Activated naive CD8-positive, alpha-beta T cell treated with anti-CD3 and anti-CD28 coated beads, Interleukin-2, amount 50 U/mL, for 24 hours (primary cell): ENCODE results near the gene PDRG1.
A peak's percentile ranks its signal among the peaks of the same experiment; 100 is the strongest.

ENCODE experiments used
- ATAC-seq: fragments of 150-1000 bp; cut with Tn5 transposase; one replicate; pipeline ENCODE4 v1.10.0; 2021
- DNase-seq: peaks from one replicate; pipeline ENCODE4 v3.0.0; 2021
- H3K27ac Mint-ChIP-seq: one replicate; pipeline ENCODE4 v1.8.0; 2021; ENCODE audit warnings: mild to moderate bottlenecking, mixed read lengths
- H3K27me3 Mint-ChIP-seq: one replicate; pipeline ENCODE4 v1.8.0; 2021; ENCODE audit warnings: mixed read lengths
- H3K36me3 Mint-ChIP-seq: one replicate; pipeline ENCODE4 v1.8.0; 2021; ENCODE audit warnings: low read depth, mixed read lengths
- H3K4me1 Mint-ChIP-seq: one replicate; pipeline ENCODE4 v1.8.0; 2021; ENCODE audit warnings: mixed read lengths
- H3K4me3 Mint-ChIP-seq: one replicate; pipeline ENCODE4 v1.8.0; 2021; ENCODE audit warnings: mild to moderate bottlenecking, moderate library complexity, mixed read lengths
- H3K9me3 Mint-ChIP-seq: one replicate; pipeline ENCODE4 v1.8.0; 2021; ENCODE audit warnings: mixed read lengths

The PDRG1 gene

DNA sequence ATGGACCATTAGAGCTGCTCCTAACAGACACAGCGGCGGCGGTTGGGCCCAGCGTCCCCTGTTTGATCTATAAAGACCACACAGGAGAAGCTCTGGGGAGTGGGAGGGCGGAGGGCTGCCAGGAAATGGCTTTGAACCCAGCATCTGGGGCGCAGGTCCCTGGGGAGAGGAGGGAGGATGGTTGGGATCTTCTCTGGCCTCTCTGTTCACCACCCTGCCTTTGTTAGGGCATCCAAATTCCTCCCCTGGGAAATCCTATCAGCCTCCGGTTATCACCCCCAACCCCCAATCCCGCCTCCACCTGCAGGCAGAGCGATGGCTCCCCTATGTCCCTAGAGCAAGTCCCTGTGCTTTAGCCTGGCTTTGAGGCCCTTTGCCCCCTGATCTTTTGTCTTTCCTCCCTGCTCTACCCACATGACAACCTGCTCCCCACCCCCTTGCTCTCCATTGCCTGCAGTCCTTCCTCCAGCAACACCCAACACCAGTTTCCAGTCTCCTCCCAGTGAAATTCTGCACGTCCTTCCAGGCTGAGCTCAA lies 23.2 kb upstream of the PDRG1 start:
- Mint-ChIP-seq H3K27me3 (peaks cover 26% of the 10 kb centered on the region), H3K36me3 (no peaks in the 10 kb centered on the region), H3K27ac (no peak overlapping the region), H3K4me3 (no peak overlapping the region), H3K4me1 (no peaks in the 10 kb centered on the region), H3K9me3 (no peaks in the 10 kb centered on the region)
- ATAC-seq (no peak), DNase-seq (no peak)

- ATAC-seq (no peak), DNase-seq (no peak)
- H3K36me3 Mint-ChIP-seq = no peaks in the 10 kb centered on the region
- H3K4me1 Mint-ChIP-seq = no peaks in the 10 kb centered on the region
- H3K4me3 Mint-ChIP-seq = no peak overlapping the region
- H3K9me3 Mint-ChIP-seq = no peaks in the 10 kb centered on the region
- no peak overlapping the region for H3K27ac Mint-ChIP-seq
- H3K27me3 Mint-ChIP-seq = peaks cover 31% of the 10 kb centered on the region
These were observed 22.4 kb upstream of the PDRG1 start for GRCh38 chr20:31974296-31974695.

DNA sequence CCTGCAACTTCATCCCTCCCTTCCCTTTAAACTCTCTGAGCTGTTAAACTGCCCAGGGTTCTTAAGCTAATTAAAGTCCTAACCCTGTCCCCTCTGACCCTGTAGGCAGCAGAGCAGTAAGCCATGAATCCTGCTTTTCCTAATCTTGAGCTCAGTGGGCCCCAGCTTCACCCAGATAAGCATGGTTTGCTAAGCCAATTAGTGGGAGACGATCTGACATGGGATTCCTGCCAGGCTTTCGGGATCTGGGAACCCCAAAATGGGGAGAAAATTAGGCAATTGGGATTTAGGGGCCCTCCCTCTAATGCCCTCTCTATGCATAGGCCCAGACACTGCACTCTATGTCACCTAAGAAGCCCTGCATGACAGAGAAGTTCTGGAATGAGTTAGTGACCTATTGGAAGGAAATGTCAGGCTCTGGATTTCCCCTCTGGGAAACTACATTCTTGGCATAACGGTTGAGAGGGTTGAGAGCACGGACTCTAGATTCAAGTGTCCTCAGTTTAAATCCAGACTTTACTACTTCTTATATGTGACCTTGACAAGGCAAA lies 20.7 kb upstream of the PDRG1 start:
- Mint-ChIP-seq H3K9me3 (no peaks in the 10 kb centered on the region), H3K4me3 (no peak overlapping the region), H3K27me3 (peaks cover 37% of the 10 kb centered on the region), H3K27ac (no peak overlapping the region), H3K36me3 (no peaks in the 10 kb centered on the region), H3K4me1 (peaks cover 2% of the 10 kb centered on the region)
- ATAC-seq (no peak), DNase-seq (no peak)

GRCh38 chr20:31969991-31970390 lies 18.1 kb upstream of the PDRG1 start:
- Mint-ChIP-seq H3K4me1 (peaks cover 5% of the 10 kb centered on the region), H3K27ac (no peak overlapping the region), H3K9me3 (no peaks in the 10 kb centered on the region), H3K36me3 (no peaks in the 10 kb centered on the region), H3K27me3 (peaks cover 51% of the 10 kb centered on the region), H3K4me3 (no peak overlapping the region)
- ATAC-seq = no peak
- no peak for DNase-seq

DNA sequence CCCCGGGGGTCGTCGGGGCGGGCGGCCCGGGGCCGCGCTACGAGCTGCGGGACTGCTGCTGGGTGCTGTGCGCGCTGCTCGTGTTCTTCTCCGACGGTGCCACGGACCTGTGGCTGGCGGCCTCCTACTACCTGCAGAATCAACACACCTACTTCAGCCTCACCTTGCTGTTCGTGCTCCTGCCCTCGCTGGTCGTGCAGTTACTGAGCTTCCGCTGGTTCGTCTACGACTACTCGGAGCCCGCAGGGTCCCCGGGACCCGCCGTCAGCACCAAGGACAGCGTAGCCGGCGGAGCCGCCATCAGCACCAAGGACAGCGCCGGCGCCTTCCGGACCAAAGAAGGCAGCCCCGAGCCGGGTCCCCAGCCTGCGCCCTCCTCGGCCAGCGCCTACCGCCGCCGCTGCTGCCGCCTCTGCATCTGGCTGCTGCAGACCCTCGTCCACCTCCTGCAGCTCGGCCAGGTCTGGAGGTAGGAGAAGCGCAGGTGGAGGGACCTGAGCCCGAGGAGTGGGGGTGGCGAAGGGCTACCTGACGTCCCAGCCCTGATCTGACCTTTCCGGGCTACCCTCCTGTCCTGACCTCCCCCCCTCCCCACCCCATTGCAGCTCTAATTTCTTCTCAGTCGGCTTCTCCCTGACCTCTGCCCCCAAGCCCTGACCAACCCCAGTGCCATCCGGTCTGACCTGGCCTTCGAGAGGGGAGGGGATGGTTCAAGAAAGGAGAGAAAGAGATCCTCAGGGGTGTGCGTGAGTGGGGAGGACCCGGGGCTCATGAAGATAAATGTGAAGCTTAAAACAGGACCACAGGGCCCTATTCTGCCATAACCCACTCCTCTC lies 16.7 kb upstream of the PDRG1 start:
- Mint-ChIP-seq H3K4me1 (peaks cover 5% of the 10 kb centered on the region), H3K36me3 (no peaks in the 10 kb centered on the region), H3K4me3 (peak overlapping the region; percentile 83), H3K27me3 (peaks cover 48% of the 10 kb centered on the region), H3K9me3 (no peaks in the 10 kb centered on the region), H3K27ac (no peak overlapping the region)
- ATAC-seq (peak; percentile 80), DNase-seq (peak; percentile 86)

GRCh38 chr20:31967830-31968249 lies 16.0 kb upstream of the PDRG1 start, which contains the start of gene XKR7:
Gene XKR7 (plus strand): TSS chr20:31968151. CDS start chr20:31968176, 25 bp downstream.
- Mint-ChIP-seq H3K27ac (no peak within 1 kb of the TSS), H3K27me3 (peaks cover 46% of the 10 kb centered on the region)
- DNase-seq = peak; percentile 14

GRCh38 chr20:31966991-31967655 lies 15.3 kb upstream of the PDRG1 start:
- Mint-ChIP-seq H3K9me3 (no peaks in the 10 kb centered on the region), H3K4me3 (peak overlapping the region; percentile 25), H3K36me3 (no peaks in the 10 kb centered on the region), H3K27me3 (peaks cover 45% of the 10 kb centered on the region), H3K4me1 (peaks cover 5% of the 10 kb centered on the region), H3K27ac (no peak overlapping the region)
- ATAC-seq = no peak
- DNase-seq = no peak

More at GRCh38 chr20:31967830-31968249, 16.0 kb upstream of the PDRG1 start, which contains the start of gene XKR7:
- H3K4me1 Mint-ChIP-seq = peaks cover 5% of the 10 kb centered on the region
- H3K36me3 Mint-ChIP-seq = no peaks in the 10 kb centered on the region
- no peak for ATAC-seq
- peak within 1 kb of the TSS; percentile 83 for H3K4me3 Mint-ChIP-seq
- H3K9me3 Mint-ChIP-seq = no peaks in the 10 kb centered on the region

- H3K27ac Mint-ChIP-seq = no peak overlapping the region
- peaks cover 36% of the 10 kb centered on the region for H3K27me3 Mint-ChIP-seq
- no peak for ATAC-seq
- H3K9me3 Mint-ChIP-seq = no peaks in the 10 kb centered on the region
- H3K4me3 Mint-ChIP-seq = no peak overlapping the region
- DNase-seq = no peak
- peaks cover 5% of the 10 kb centered on the region for H3K4me1 Mint-ChIP-seq
- no peaks in the 10 kb centered on the region for H3K36me3 Mint-ChIP-seq
These were observed 12.0 kb upstream of the PDRG1 start for GRCh38 chr20:31963889-31964288.

DNA sequence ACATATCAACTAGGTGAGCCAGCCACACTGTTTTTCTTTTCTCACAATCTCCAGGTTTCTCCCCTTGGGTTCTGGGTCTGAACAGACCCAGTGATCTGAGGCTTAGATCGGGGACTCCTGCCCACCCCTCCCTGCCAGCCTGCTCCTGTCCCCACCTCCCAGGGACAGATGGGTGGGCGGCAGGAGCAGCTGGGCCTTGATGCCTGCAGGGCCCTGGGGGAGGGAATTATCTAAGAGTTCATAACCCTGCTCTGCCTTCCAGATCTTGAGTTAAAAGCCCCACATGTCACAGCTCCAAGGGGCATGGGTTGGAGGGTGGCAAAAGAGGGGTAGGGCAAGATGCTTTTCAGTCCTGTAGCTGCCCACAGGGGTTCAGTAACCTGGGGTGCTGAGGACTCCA lies 10.9 kb upstream of the PDRG1 start:
- Mint-ChIP-seq H3K9me3 (no peaks in the 10 kb centered on the region), H3K27ac (no peak overlapping the region), H3K36me3 (no peaks in the 10 kb centered on the region), H3K27me3 (peaks cover 36% of the 10 kb centered on the region), H3K4me1 (peaks cover 2% of the 10 kb centered on the region), H3K4me3 (no peak overlapping the region)
- DNase-seq = no peak
- ATAC-seq = no peak

- peaks cover under 1% of the 10 kb centered on the region for H3K36me3 Mint-ChIP-seq
- H3K27ac Mint-ChIP-seq = no peak overlapping the region
- peaks cover 5% of the 10 kb centered on the region for H3K4me1 Mint-ChIP-seq
- DNase-seq (no peak), ATAC-seq (no peak)
- no peaks in the 10 kb centered on the region for H3K9me3 Mint-ChIP-seq
- peaks cover 15% of the 10 kb centered on the region for H3K27me3 Mint-ChIP-seq
- no peak overlapping the region for H3K4me3 Mint-ChIP-seq
These were observed 5.0 kb upstream of the PDRG1 start for GRCh38 chr20:31956556-31957526.

DNA sequence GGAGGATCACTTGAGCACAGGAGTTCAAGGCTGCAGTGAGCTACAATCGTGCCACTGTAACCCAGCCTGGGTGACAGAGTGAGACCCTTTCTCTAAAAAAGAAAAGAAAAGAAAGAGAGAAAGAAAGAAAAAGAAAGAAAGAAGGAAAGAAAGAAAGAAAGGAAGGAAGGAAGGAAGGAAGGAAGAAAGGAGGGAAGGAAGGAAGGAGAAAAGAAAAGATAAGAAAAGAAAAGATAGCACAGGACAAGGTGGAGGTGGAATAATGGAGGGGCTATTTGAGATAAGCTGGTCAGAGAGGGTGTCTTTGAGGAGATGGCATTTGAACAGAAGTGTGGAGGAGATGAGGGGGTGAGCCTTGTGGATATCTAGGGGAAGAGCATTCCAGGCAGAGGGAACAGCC lies 2.7 kb upstream of the PDRG1 start:
- H3K4me1 Mint-ChIP-seq = peaks cover 27% of the 10 kb centered on the region
- ATAC-seq = no peak

DNA sequence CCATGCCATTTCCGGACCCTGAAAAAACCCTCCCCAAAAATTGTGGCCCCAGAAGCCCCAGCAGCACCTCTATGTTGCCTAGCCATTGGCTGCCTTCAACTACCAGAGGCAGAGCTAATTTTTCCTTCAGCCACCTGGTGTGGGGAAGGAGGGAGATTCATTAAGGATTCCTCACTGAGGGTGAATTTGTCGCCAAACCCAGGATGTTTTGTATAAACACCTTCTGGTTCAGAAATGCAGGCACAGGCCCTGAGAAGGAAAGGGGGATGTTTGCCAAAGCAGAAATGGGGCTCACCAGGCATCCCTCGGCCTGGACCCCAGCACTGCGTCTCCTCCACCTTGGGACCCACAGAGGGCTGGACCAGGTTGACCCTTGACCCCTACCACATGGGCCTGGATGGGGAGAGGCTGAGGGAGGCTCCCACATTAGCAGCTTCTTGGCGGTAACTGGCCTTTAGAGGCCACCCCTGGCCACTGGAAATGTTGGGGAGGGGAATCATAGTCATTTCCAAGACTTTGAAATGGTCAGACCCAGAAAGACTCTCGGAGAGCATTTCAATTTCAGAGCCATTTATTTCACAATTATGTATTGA lies 1.8 kb upstream of the PDRG1 start:
- DNase-seq = no peak
- peaks cover 32% of the 10 kb centered on the region for H3K4me1 Mint-ChIP-seq
- H3K9me3 Mint-ChIP-seq = no peaks in the 10 kb centered on the region
- peaks cover 5% of the 10 kb centered on the region for H3K27me3 Mint-ChIP-seq
- no peak overlapping the region for H3K27ac Mint-ChIP-seq
- no peak overlapping the region for H3K4me3 Mint-ChIP-seq
- H3K36me3 Mint-ChIP-seq = peaks cover 18% of the 10 kb centered on the region
- no peak for ATAC-seq

More for the DNA sequence above, 2.7 kb upstream of the PDRG1 start:
- H3K27ac Mint-ChIP-seq = no peak overlapping the region
- DNase-seq = no peak
- H3K27me3 Mint-ChIP-seq = peaks cover 9% of the 10 kb centered on the region
- peaks cover 13% of the 10 kb centered on the region for H3K36me3 Mint-ChIP-seq
- H3K9me3 Mint-ChIP-seq = no peaks in the 10 kb centered on the region
- no peak overlapping the region for H3K4me3 Mint-ChIP-seq

DNA sequence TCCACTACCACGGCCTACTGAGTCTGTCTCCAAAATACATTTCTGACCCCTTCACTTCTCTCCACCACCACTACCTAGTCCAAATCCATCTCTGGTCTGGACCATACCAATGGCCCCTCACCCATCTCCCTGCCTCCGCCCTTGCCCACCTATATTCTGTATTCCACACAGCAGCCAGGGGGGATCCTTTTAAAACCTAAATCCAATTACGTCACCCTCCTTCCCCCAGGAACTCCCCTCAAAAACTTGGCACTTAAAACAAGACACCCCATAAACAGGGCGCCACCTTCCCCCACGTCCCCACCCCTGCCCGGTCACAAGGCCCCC lies 680 bp downstream of the PDRG1 start:
- Mint-ChIP-seq H3K27ac (peak overlapping the region; percentile 97), H3K27me3 (no peaks in the 10 kb centered on the region), H3K9me3 (no peaks in the 10 kb centered on the region), H3K4me3 (peak overlapping the region; percentile 94), H3K36me3 (peaks cover 36% of the 10 kb centered on the region), H3K4me1 (peaks cover 32% of the 10 kb centered on the region)
- no peak for DNase-seq
- no peak for ATAC-seq
